Karpas-422 (cell line): Measurements from ENCODE around the gene ZDHHC9. TPM values are rescaled to one million over a fixed set of nuclear protein-coding genes. Genes with fewer than 3 reads are reported as not detected.

ENCODE experiments used
- DNase-seq: peaks from one replicate; pipeline ENCODE4 v3.0.0-alpha.2; 2015
- H2AFZ ChIP-seq: fragments of 200-600 bp; sonication (generic); 2 replicates; pipeline ENCODE4 v1.6.1; 2014; ENCODE audit warnings: antibody characterized with exemption, low read length, mixed read lengths
- H3K27ac ChIP-seq: fragments of 200-600 bp; sonication (generic); 2 replicates; pipeline ENCODE4 v1.5.1; 2014; ENCODE audit warnings: mild to moderate bottlenecking, low read length, moderate library complexity
- H3K27me3 ChIP-seq: fragments of 200-600 bp; sonication (generic); 2 replicates; pipeline ENCODE4 v1.6.1; 2014; ENCODE audit warnings: low read length, mixed read lengths
- H3K36me3 ChIP-seq: fragments of 200-600 bp; sonication (generic); 2 replicates; pipeline ENCODE4 v1.6.1; 2014; ENCODE audit warnings: low read length, mixed read lengths; ENCODE audit not compliant: insufficient read depth
- H3K4me1 ChIP-seq: fragments of 200-600 bp; sonication (generic); 2 replicates; pipeline ENCODE4 v1.6.1; 2014; ENCODE audit warnings: mild to moderate bottlenecking, low read length, mixed read lengths
- H3K4me2 ChIP-seq: fragments of 200-600 bp; sonication (generic); 2 replicates; pipeline ENCODE4 v1.6.1; 2014; ENCODE audit warnings: low read length, low read depth, mild to moderate bottlenecking; ENCODE audit not compliant: poor library complexity, severe bottlenecking
- H3K4me3 ChIP-seq: fragments of 200-600 bp; sonication (generic); 2 replicates; pipeline ENCODE4 v1.5.1; 2014; ENCODE audit warnings: mild to moderate bottlenecking, antibody characterized with exemption, low read length, mixed read lengths
- H3K79me2 ChIP-seq: fragments of 200-600 bp; sonication (generic); 2 replicates; pipeline ENCODE4 v1.6.1; 2014; ENCODE audit warnings: mild to moderate bottlenecking, low read length, mixed read lengths
- H3K9ac ChIP-seq: fragments of 200-600 bp; sonication (generic); 2 replicates; pipeline ENCODE4 v1.6.0; 2014; ENCODE audit warnings: low read length
- H3K9me2 ChIP-seq: fragments of 200-600 bp; sonication (generic), shearing (Covaris generic); replicated peaks from 2 replicates; pipeline ENCODE4 v1.6.0; 2014; ENCODE audit warnings: mild to moderate bottlenecking, low read length, moderate library complexity; ENCODE audit not compliant: insufficient read depth
- H3K9me3 ChIP-seq: fragments of 300-700, 200-600 bp; sonication (generic); 2 replicates; pipeline ENCODE4 v1.6.1; 2014; ENCODE audit warnings: low read length, mixed read lengths
- H4K20me1 ChIP-seq: fragments of 200-600 bp; sonication (generic); 2 replicates; pipeline ENCODE4 v1.6.1; 2014; ENCODE audit warnings: mild to moderate bottlenecking, antibody characterized with exemption, low read length, low read depth; ENCODE audit not compliant: insufficient read depth
- total RNA-seq: library from RNA; depleted of rRNA; stranded (reverse); fragments of >200 nt; shearing (Covaris generic); gene quantifications from 2 replicates; pipeline ENCODE4 v1.2.3, GENCODE V29; 2014; ENCODE audit warnings: low replicate concordance

Gene ZDHHC9
- total RNA-seq, 1 experiment from 2014 or later, result 18.4 TPM

GRCh38 chrX:129846716-129847115, 3.0 kb upstream of the ZDHHC9 start:
- Histone ChIP-seq H3K9ac (no peak overlapping the region), H3K79me2 (peaks cover 16% of the 10 kb centered on the region), H4K20me1 (no peaks in the 10 kb centered on the region), H3K4me1 (peaks cover 13% of the 10 kb centered on the region), H3K36me3 (no peaks in the 10 kb centered on the region), H3K9me2 (no peaks in the 10 kb centered on the region), H3K9me3 (no peaks in the 10 kb centered on the region), H3K4me2 (no peak overlapping the region), H3K4me3 (no peak overlapping the region), H2AFZ (no peak overlapping the region), H3K27ac (no peak overlapping the region), H3K27me3 (no peaks in the 10 kb centered on the region)
- no peak for DNase-seq

GRCh38 chrX:129845616-129846190, 2.0 kb upstream of the ZDHHC9 start:
- H3K9me3 ChIP-seq, result no peaks in the 10 kb centered on the region
- H3K27ac ChIP-seq, result no peak overlapping the region
- H3K4me3 ChIP-seq, result no peak overlapping the region
- no peak overlapping the region for H3K4me2 ChIP-seq
- no peak overlapping the region for H2AFZ ChIP-seq
- DNase-seq, result no peak
- peaks cover 19% of the 10 kb centered on the region for H3K4me1 ChIP-seq
- H3K36me3 ChIP-seq, result no peaks in the 10 kb centered on the region
- H3K27me3 ChIP-seq, result no peaks in the 10 kb centered on the region
- H4K20me1 ChIP-seq, result no peaks in the 10 kb centered on the region
- H3K9me2 ChIP-seq, result no peaks in the 10 kb centered on the region
- H3K79me2 ChIP-seq, result peaks cover 16% of the 10 kb centered on the region
- H3K9ac ChIP-seq, result no peak overlapping the region

DNA sequence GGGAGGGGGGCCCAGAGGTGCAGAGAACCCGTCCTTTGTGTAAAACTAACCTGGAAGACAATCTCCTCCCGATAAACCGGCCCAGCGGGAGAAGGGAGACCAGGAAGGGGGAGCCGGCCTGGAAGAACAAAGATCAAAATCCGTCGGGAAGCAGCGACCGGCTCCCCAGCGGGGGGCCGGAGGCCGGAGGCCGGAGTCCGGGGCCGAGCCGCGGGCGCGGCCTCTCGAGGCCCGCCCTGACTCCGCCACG, 552 bp downstream of the ZDHHC9 start:
- H3K36me3 ChIP-seq, result no peaks in the 10 kb centered on the region
- H3K79me2 ChIP-seq, result peaks cover 25% of the 10 kb centered on the region
- H3K4me3 ChIP-seq, result peak overlapping the region; percentile 82
- H3K9me3 ChIP-seq, result no peaks in the 10 kb centered on the region
- H2AFZ ChIP-seq, result peak overlapping the region; percentile 88; the same call in 1 of the 2 replicates
- no peaks in the 10 kb centered on the region for H3K9me2 ChIP-seq
- H3K4me2 ChIP-seq, result peak overlapping the region; percentile 68
- DNase-seq, result no peak
- H3K9ac ChIP-seq, result peak overlapping the region; percentile 71
- no peaks in the 10 kb centered on the region for H3K27me3 ChIP-seq
- H3K27ac ChIP-seq, result no peak overlapping the region
- no peaks in the 10 kb centered on the region for H4K20me1 ChIP-seq
- peaks cover 26% of the 10 kb centered on the region for H3K4me1 ChIP-seq

DNA sequence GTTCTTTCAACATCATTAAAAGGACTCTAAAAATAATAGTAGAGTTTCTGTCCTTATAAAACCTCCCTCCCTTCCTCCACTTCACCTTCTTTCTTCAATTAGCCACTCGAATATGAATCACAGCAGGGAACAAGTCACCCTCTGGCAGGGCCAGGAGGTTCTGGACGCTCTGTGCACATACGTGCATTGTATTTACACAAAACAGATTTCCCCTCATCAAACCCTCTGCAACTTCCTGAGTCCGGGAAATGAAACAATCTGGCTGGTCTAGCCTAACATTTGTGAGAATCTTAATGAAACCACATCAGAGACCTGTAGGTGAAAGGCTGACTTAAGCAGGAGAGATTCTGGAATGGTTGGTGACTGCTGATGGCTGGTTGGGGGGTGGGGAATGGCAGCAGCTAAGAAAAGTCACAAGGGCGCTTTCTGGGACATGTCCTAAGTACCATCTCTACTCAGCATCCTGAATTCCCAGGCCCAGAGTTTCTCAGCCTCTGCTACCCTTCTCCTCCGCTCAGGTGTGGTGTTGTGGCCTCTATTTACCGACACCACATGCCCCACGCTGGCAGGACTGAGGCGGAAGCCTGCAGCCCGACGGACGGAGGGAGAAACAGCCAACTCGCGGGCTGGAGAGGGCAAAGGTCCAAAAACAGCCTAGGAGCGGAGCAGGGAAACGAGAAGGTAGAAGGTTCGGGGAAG, 1.0 kb downstream of the ZDHHC9 start:
- no peaks in the 10 kb centered on the region for H3K9me3 ChIP-seq
- peak overlapping the region; percentile 88; the same call in 1 of the 2 replicates for H2AFZ ChIP-seq
- peak overlapping the region; percentile 68 for H3K4me2 ChIP-seq
- H3K4me3 ChIP-seq, result peak overlapping the region; percentile 82
- H3K9ac ChIP-seq, result peak overlapping the region; percentile 71
- peaks cover 26% of the 10 kb centered on the region for H3K4me1 ChIP-seq
- no peaks in the 10 kb centered on the region for H3K27me3 ChIP-seq
- no peaks in the 10 kb centered on the region for H4K20me1 ChIP-seq
- DNase-seq, result peak; percentile 57
- no peaks in the 10 kb centered on the region for H3K9me2 ChIP-seq
- H3K79me2 ChIP-seq, result peaks cover 25% of the 10 kb centered on the region
- no peaks in the 10 kb centered on the region for H3K36me3 ChIP-seq
- H3K27ac ChIP-seq, result peak overlapping the region; percentile 35; the same call in 1 of the 2 replicates

- DNase-seq, result no peak
- Histone ChIP-seq H4K20me1 (no peaks in the 10 kb centered on the region), H3K4me3 (no peak overlapping the region), H3K9me2 (no peaks in the 10 kb centered on the region), H3K4me2 (no peak overlapping the region), H3K27me3 (no peaks in the 10 kb centered on the region), H3K36me3 (no peaks in the 10 kb centered on the region), H3K27ac (no peak overlapping the region), H2AFZ (no peak overlapping the region), H3K9me3 (no peaks in the 10 kb centered on the region), H3K4me1 (peaks cover 26% of the 10 kb centered on the region), H3K9ac (no peak overlapping the region), H3K79me2 (peaks cover 25% of the 10 kb centered on the region)
These were observed 3.3 kb downstream of the ZDHHC9 start for GRCh38 chrX:129840344-129840743.

- Histone ChIP-seq H3K9ac (no peak overlapping the region), H4K20me1 (no peaks in the 10 kb centered on the region), H3K27me3 (no peaks in the 10 kb centered on the region), H3K79me2 (peaks cover 16% of the 10 kb centered on the region; the same call in 1 of the 2 replicates), H3K4me1 (peaks cover 14% of the 10 kb centered on the region), H3K9me2 (no peaks in the 10 kb centered on the region), H3K4me2 (no peak overlapping the region), H3K27ac (no peak overlapping the region), H3K4me3 (no peak overlapping the region), H2AFZ (no peak overlapping the region), H3K9me3 (no peaks in the 10 kb centered on the region), H3K36me3 (no peaks in the 10 kb centered on the region)
- no peak for DNase-seq
These were observed 6.9 kb downstream of the ZDHHC9 start for GRCh38 chrX:129836827-129837226.

GRCh38 chrX:129833153-129833990, 10.3 kb downstream of the ZDHHC9 start:
- Histone ChIP-seq H3K27me3 (no peaks in the 10 kb centered on the region), H2AFZ (no peak overlapping the region), H3K79me2 (peaks cover 7% of the 10 kb centered on the region; the same call in 1 of the 2 replicates), H3K9me2 (no peaks in the 10 kb centered on the region), H3K27ac (no peak overlapping the region), H3K9me3 (no peaks in the 10 kb centered on the region), H3K4me1 (no peaks in the 10 kb centered on the region), H3K9ac (no peak overlapping the region), H4K20me1 (no peaks in the 10 kb centered on the region), H3K4me3 (no peak overlapping the region), H3K4me2 (no peak overlapping the region), H3K36me3 (0 out of 2 replicates have a peak, but pooled peaks cover 4% of the 10 kb centered on the region)
- no peak for DNase-seq
